Measurements from ENCODE around the gene PKN1.
A peak's percentile ranks its signal among the peaks of the same experiment; 100 is the strongest.

The PKN1 gene

GRCh38 chr19:14515501-14516047 lies 82.5 kb downstream of the PKN1 start:
- no peaks in the 10 kb centered on the region for H3K9me3 Mint-ChIP-seq
- H3K4me1 Mint-ChIP-seq: peaks cover 46% of the 10 kb centered on the region
- no peaks in the 10 kb centered on the region for H3K27me3 Mint-ChIP-seq (ENCODE audit: low read depth)
- peak overlapping the region; percentile 19 to 82 (median 80) for H3K27ac Mint-ChIP-seq
- H3K4me3 Mint-ChIP-seq: peak overlapping the region; percentile 88 to 98 (median 95)
- peaks cover 30% of the 10 kb centered on the region for H3K36me3 Mint-ChIP-seq (ENCODE audit: low read depth)
- TF ChIP-seq CTCF (IDR thresholded peaks at IDR 0.05; ENCODE audit: unreplicated experiment in 3 of 3): no peak

- H3K27me3 Mint-ChIP-seq (ENCODE audit: low read depth): no peaks in the 10 kb centered on the region
- peaks cover 30% of the 10 kb centered on the region for H3K36me3 Mint-ChIP-seq (ENCODE audit: low read depth)
- peak overlapping the region; percentile 79 to 82 (median 80) for H3K27ac Mint-ChIP-seq
- H3K9me3 Mint-ChIP-seq: no peaks in the 10 kb centered on the region
- peak overlapping the region; percentile 88 to 98 (median 95) for H3K4me3 Mint-ChIP-seq
- H3K4me1 Mint-ChIP-seq: peaks cover 42% of the 10 kb centered on the region
- TF ChIP-seq CTCF (IDR thresholded peaks at IDR 0.05; ENCODE audit: unreplicated experiment in 3 of 3): no peak
Measured at GRCh38 chr19:14516048-14516534, 83.0 kb downstream of the PKN1 start.

GRCh38 chr19:14516746-14517438 lies 83.8 kb downstream of the PKN1 start:
- Mint-ChIP-seq H3K4me1 (peaks cover 42% of the 10 kb centered on the region), H3K36me3 (ENCODE audit: low read depth) (peaks cover 30% of the 10 kb centered on the region), H3K4me3 (peak overlapping the region; percentile 88 to 98 (median 95)), H3K27ac (peak overlapping the region; percentile 79 to 82 (median 80)), H3K9me3 (no peaks in the 10 kb centered on the region), H3K27me3 (ENCODE audit: low read depth) (no peaks in the 10 kb centered on the region)
- TF ChIP-seq CTCF (IDR thresholded peaks at IDR 0.05; ENCODE audit: unreplicated experiment in 3 of 3): no peak

GRCh38 chr19:14517446-14517839 lies 84.3 kb downstream of the PKN1 start:
- no peak for TF ChIP-seq CTCF (IDR thresholded peaks at IDR 0.05; ENCODE audit: unreplicated experiment in 3 of 3)
- H3K9me3 Mint-ChIP-seq: no peaks in the 10 kb centered on the region
- peak overlapping the region; percentile 79 to 82 (median 80) for H3K27ac Mint-ChIP-seq
- no peaks in the 10 kb centered on the region for H3K27me3 Mint-ChIP-seq (ENCODE audit: low read depth)
- H3K4me3 Mint-ChIP-seq: peak overlapping the region; percentile 88 to 98 (median 95)
- peaks cover 30% of the 10 kb centered on the region for H3K36me3 Mint-ChIP-seq (ENCODE audit: low read depth)
- peaks cover 48% of the 10 kb centered on the region for H3K4me1 Mint-ChIP-seq

- Mint-ChIP-seq H3K4me1 (peaks cover 53% of the 10 kb centered on the region), H3K27me3 (ENCODE audit: low read depth) (no peaks in the 10 kb centered on the region)
Measured at GRCh38 chr19:14517840-14518505, 84.9 kb downstream of the PKN1 start, which contains the start of gene DNAJB1. Gene DNAJB1 (minus strand): TSS chr19:14518397. CDS start chr19:14518349, 48 bp downstream.

More at GRCh38 chr19:14517840-14518505, 84.9 kb downstream of the PKN1 start, which contains the start of gene DNAJB1:
- Mint-ChIP-seq H3K36me3 (ENCODE audit: low read depth) (peaks cover 30% of the 10 kb centered on the region), H3K4me3 (peak within 1 kb of the TSS; percentile 88 to 98 (median 95)), H3K27ac (peak within 1 kb of the TSS; percentile 82 to 96 (median 93)), H3K9me3 (no peaks in the 10 kb centered on the region)
- TF ChIP-seq CTCF (IDR thresholded peaks at IDR 0.05; ENCODE audit: unreplicated experiment in 3 of 3): no peak

Measured in nephron (organoid).